Psoas muscle (tissue), 8 donors: ENCODE results near the gene EDA2R. TPM values are rescaled to one million over a fixed set of nuclear protein-coding genes. Genes with fewer than 3 reads are reported as not detected.

Source experiments
- ATAC-seq, 4 donors: fragments of 200-7000 bp; cut with Tn5 transposase; one replicate each; pipeline ENCODE4 v1.9.1; 2020; ENCODE audit warnings: moderate library complexity in 3 of 4, mild to moderate bottlenecking in 2 of 4
- DNase-seq, 2 donors: peaks; one replicate each; pipeline ENCODE4 v3.0.0-alpha.2; 2020
- H3K27ac ChIP-seq: fragments of 200-600 bp; one replicate; pipeline ENCODE4 v1.8.0; 2022
- H3K27me3 ChIP-seq, 3 donors: fragments of 200-600 bp in 1 of 3; one replicate each; pipeline versions ENCODE4 v1.6.1 to v1.8.0; 2013 to 2022; ENCODE audit warnings: low read length in 2 of 3, mild to moderate bottlenecking in 2 of 3, moderate library complexity in 1 of 3; ENCODE audit not compliant: insufficient read depth in 3 of 3
- H3K36me3 ChIP-seq, 2 donors: fragments of 200-600 bp in 1 of 2; one replicate each; pipeline versions ENCODE4 v1.6.1 to v1.8.0; 2013 to 2022; ENCODE audit warnings: low read depth in 1 of 2, mild to moderate bottlenecking in 1 of 2, moderate library complexity in 1 of 2; ENCODE audit not compliant: insufficient read depth in 1 of 2
- H3K4me1 ChIP-seq: fragments of 200-600 bp; one replicate; pipeline ENCODE4 v1.8.0; 2022
- H3K4me3 ChIP-seq: fragments of 200-600 bp; one replicate; pipeline ENCODE4 v1.8.0; 2022; ENCODE audit warnings: mild to moderate bottlenecking
- H3K9me3 ChIP-seq: fragments of 200-600 bp; one replicate; pipeline ENCODE4 v1.8.0; 2022
- WGBS, 3 donors: extraction: QIAGEN DNeasy Blood & Tissue Kit; methylation state at CpG; one replicate each; pipeline versions ENCODE4 v1.1.6 to v1.1.7; 2013; 5-methylcytosine and 5-hydroxymethylcytosine counted together
- intact Hi-C, 2 donors: fragments of 100-400 bp; cut with DNase I; formaldehyde crosslinking; loops; one replicate each; pipeline versions ENCODE4 v1.11.0 to v1.14.2; 2022
- long read RNA-seq, 2 donors: library from polyadenylated mRNA; unstranded; transcript quantifications; one replicate each; pipeline ENCODE4 v2.0.0, GENCODE V29; 2021
- polyA plus RNA-seq, 3 donors: library from polyadenylated mRNA; stranded (reverse); fragments of 200-250 nt; gene quantifications; one replicate each; pipeline ENCODE4 v1.2.3, GENCODE V29; 2013
- total RNA-seq, 4 donors: library from RNA; stranded (reverse); fragmentation: NEBNext Ultra II Directional in 2 of 4; extraction: Animal tissue kit (Norgen Biotek cat#: 25700) in 2 of 4; gene quantifications; one replicate each; pipeline versions ENCODE4 v1.2.1 to v1.2.4, GENCODE V29; 2021 to 2023
- TF ChIP-seq, protein P1 (sequence below): fragments of 200-600 bp; IDR thresholded peaks from one replicate; pipeline ENCODE4 v1.8.0; 2022; ENCODE audit warnings: antibody characterized with exemption
- donor health status: healthy with polysubstance abuse.
- donor health status: DM: no; HTN: no; CAD: no; lungs with moderate emphysema.
- donor health status: Bipolar disorder and iron deficiency.
- donor health status: healthy.
- donor health status: DM: yes; HTN: yes; CAD: no.
- donor health status: DM: no; HTN: no; CAD: no.
- donor health status: DM: no; HTN: no; CAD: no.
- donor health status: DM: yes; HTN: yes; CAD: no.

EDA2R gene, protein sequence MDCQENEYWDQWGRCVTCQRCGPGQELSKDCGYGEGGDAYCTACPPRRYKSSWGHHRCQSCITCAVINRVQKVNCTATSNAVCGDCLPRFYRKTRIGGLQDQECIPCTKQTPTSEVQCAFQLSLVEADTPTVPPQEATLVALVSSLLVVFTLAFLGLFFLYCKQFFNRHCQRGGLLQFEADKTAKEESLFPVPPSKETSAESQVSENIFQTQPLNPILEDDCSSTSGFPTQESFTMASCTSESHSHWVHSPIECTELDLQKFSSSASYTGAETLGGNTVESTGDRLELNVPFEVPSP
- 1 to 10 TPM in 2 of 4 donors, under 1 TPM in 2; 0.21 to 5.9 (median 1.1) TPM for total RNA-seq
- polyA plus RNA-seq, result under 1 TPM; 0.03 to 0.08 (median 0.04) TPM
- long read RNA-seq, donor 1, result 0 reads
- long read RNA-seq, donor 2, result 0 reads

DNA sequence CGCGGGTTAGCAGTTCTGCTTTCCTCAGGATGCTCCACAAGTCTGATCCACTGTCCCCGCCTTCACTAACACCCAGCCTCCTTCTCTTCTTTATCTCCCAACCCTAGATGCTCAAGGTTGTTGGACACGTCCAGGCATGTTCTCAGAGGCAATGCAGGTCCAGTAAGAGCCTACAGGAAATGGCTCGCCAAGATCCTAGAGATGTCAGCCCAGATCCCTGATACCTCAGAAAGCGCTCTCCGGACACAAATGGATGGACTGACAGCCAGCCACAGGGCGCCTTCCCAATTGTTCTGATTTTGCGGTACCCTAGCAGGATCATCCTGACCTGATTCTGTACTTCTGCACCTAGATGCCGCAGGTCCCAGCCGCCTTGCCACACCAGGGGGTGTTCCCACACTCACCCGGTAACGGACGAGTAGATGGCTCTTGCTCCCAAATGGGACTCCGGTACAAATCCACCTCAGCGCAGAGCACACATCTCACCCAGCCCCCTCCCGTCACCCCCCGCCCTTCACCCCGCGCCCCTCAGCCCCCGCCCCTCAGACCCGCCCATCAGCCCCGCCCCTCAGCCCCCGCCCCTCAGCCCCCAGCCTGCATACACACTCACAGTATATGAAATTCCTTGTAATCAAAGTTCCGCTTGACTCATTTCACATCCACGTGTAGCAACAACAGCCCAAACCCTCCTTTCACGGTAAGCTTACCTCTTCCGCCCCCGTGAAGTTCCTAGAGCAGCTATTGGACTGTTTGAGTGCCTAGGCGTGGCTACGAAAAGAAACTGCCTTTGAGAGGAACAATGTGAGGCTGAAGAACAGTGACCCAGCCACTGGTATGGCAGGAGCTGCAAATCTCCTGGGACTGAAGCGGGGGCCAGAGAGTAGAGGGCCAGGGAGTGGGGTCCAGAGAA, at the start of gene EDA2R:
TSS of gene EDA2R (minus strand) at position 488 of the 910 bp plus-strand sequence. CDS start 23,058 bp downstream, outside the sequence.
- DNase-seq (no peak), ATAC-seq (peak in 2 of 4 donors; percentile 38 to 51)
- Histone ChIP-seq H3K27me3 (peaks cover 0 to 23% (median 0%) of the 10 kb centered on the region in 3 donors), H3K4me3 (peak within 1 kb of the TSS; percentile 39), H3K27ac (no peak within 1 kb of the TSS), H3K9me3 (no peaks in the 10 kb centered on the region), H3K4me1 (no peaks in the 10 kb centered on the region), H3K36me3 (no peaks in the 10 kb centered on the region)
- intact Hi-C loops, result no loop called here
- TF ChIP-seq, protein P1, sequence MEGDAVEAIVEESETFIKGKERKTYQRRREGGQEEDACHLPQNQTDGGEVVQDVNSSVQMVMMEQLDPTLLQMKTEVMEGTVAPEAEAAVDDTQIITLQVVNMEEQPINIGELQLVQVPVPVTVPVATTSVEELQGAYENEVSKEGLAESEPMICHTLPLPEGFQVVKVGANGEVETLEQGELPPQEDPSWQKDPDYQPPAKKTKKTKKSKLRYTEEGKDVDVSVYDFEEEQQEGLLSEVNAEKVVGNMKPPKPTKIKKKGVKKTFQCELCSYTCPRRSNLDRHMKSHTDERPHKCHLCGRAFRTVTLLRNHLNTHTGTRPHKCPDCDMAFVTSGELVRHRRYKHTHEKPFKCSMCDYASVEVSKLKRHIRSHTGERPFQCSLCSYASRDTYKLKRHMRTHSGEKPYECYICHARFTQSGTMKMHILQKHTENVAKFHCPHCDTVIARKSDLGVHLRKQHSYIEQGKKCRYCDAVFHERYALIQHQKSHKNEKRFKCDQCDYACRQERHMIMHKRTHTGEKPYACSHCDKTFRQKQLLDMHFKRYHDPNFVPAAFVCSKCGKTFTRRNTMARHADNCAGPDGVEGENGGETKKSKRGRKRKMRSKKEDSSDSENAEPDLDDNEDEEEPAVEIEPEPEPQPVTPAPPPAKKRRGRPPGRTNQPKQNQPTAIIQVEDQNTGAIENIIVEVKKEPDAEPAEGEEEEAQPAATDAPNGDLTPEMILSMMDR, result no peak
- 2 to 27% (median 6%) methylated on average over 19 to 32 of the region's 32 CpGs for WGBS, 3 donors

DNA sequence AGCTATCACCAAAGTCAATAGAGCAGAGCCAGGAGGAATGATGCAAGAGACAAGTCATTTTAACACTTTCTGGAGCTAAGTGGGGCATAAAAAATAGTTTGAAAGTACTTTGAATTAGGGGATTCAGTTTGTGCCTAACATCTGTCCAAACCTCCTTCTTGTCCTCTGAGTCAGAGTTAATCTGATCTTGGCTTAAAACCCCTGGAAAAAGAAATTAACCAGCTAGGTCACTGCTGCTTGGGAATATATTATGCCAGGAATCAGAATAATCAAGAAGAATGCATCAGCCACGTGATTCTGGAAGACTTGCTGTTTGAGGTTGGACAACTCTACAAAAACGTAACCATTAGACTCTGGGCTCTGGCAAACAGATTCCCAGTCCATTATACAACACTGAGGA, 45.3 kb upstream of the EDA2R start:
- TF ChIP-seq, protein P1, result no peak
- ATAC-seq (no peak), DNase-seq (no peak)
- Histone ChIP-seq H3K27me3 (no peaks in the 10 kb centered on the region), H3K36me3 (no peaks in the 10 kb centered on the region), H3K9me3 (no peaks in the 10 kb centered on the region), H3K4me3 (no peak overlapping the region), H3K27ac (no peak overlapping the region), H3K4me1 (no peaks in the 10 kb centered on the region)
- intact Hi-C loops, result no loop called here
- WGBS, 3 donors, result 13 to 62% (median 27%) methylated on average over 2 of the region's 2 CpGs

DNA sequence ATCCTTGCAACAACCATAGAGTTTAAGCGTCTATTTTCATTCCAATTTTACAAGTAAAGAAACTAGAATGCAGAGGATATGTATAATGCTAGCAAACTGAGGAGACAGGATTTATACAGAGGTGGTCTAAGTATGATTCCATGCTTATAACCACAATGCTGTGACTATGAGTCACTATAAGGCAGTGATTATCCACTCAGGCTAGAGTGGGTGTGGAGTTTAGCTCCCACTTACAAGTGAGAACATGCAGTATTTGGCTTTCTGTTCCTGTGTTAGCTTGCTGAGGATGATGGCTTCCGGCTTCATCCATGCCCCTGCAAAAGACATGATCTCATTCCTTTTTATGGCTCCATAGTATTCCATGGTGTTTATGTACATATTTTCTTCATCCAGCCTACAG, 41.6 kb upstream of the EDA2R start:
- ATAC-seq, result no peak
- 73 to 88% (median 86%) methylated on average over 2 of the region's 2 CpGs for WGBS, 3 donors
- intact Hi-C loops, result no loop called here
- no peaks in the 10 kb centered on the region for H3K4me1 ChIP-seq
- H3K27me3 ChIP-seq, result no peaks in the 10 kb centered on the region
- TF ChIP-seq, protein P1, result no peak
- DNase-seq, result no peak
- H3K36me3 ChIP-seq, result no peaks in the 10 kb centered on the region
- no peaks in the 10 kb centered on the region for H3K9me3 ChIP-seq
- H3K4me3 ChIP-seq, result no peak overlapping the region
- no peak overlapping the region for H3K27ac ChIP-seq

DNA sequence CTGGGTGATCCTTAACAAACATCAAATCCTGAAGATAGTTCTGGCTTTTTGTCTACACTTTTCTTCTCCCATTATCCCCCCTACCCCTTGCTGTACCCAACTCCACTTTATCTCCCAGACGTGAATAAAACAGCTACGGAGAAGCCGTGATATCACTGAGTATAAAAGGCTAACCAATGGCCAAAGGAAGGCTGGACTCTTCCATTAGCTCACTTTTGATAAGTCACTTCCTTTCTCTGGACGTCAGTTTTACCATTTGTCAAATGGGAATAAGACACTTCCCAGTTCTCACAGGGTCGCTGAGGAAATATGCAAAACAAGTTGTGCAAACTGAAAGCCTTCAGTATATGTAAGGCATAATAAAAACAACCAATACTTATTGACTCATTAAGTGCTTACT, 38.6 kb upstream of the EDA2R start:
- H3K27ac ChIP-seq, result no peak overlapping the region
- no peak for ATAC-seq
- intact Hi-C loops, result no loop called here

More for the DNA sequence above, 38.6 kb upstream of the EDA2R start:
- Histone ChIP-seq H3K36me3 (no peaks in the 10 kb centered on the region), H3K4me1 (no peaks in the 10 kb centered on the region), H3K9me3 (peaks cover 2% of the 10 kb centered on the region), H3K4me3 (no peak overlapping the region), H3K27me3 (no peaks in the 10 kb centered on the region)
- 59 to 67% (median 59%) methylated on average over 5 of the region's 5 CpGs for WGBS, 3 donors
- no peak for DNase-seq
- TF ChIP-seq, protein P1, result no peak
